HCT116 (cell line): ENCODE measurements around the gene SMYD3.

ENCODE experiments used
- CEBPB ChIP-seq: IDR thresholded peaks from 2 replicates; pipeline ENCODE4 v1.6.1; 2012; ENCODE audit warnings: low read depth
- EGR1 ChIP-seq: IDR thresholded peaks from 2 replicates; pipeline ENCODE4 v1.6.1; 2012; ENCODE audit warnings: low read depth
- EZH2phosphoT487 ChIP-seq: fragments of 200-600 bp; IDR thresholded peaks from 2 replicates; pipeline ENCODE4 v1.6.1; 2018; ENCODE audit warnings: antibody characterized with exemption, borderline replicate concordance
- JUND ChIP-seq: IDR thresholded peaks from 2 replicates; pipeline ENCODE4 v1.6.1; 2012
- POLR2A ChIP-seq: IDR thresholded peaks from 2 replicates; pipeline ENCODE4 v1.7.0; 2011; ENCODE audit warnings: borderline replicate concordance; ENCODE audit not compliant: insufficient read depth, insufficient read length; ENCODE audit errors: extremely low read depth
- POLR2AphosphoS5 ChIP-seq: IDR thresholded peaks from 2 replicates; pipeline ENCODE4 v1.6.1; 2011; ENCODE audit warnings: mild to moderate bottlenecking, low read depth, low read length, moderate library complexity
- SP1 ChIP-seq: IDR thresholded peaks from 2 replicates; pipeline ENCODE4 v1.6.1; 2012; ENCODE audit warnings: low read depth
- YY1 ChIP-seq: IDR thresholded peaks from 2 replicates; pipeline ENCODE4 v1.6.1; 2011; ENCODE audit warnings: low read length, low read depth, moderate library complexity, mild to moderate bottlenecking; ENCODE audit not compliant: insufficient replicate concordance; ENCODE audit errors: extremely low read depth
- ZFX ChIP-seq: fragments of 450-650 bp; IDR thresholded peaks from 2 replicates; pipeline ENCODE4 v1.6.1; 2017
- ZNF274 ChIP-seq: fragments of 200-500 bp; sonication (Bioruptor generic); IDR thresholded peaks from 2 replicates; pipeline ENCODE4 v1.6.1; 2014; ENCODE audit warnings: mild to moderate bottlenecking, low read depth, low read length, inconsistent platforms
- TF ChIP-seq, protein P1 (sequence below), 3 experiments: fragments of 200-600 bp in 1 of 3; sonication (generic) in 1 of 3; IDR thresholded peaks in 2 of 3; conservative IDR thresholded peaks in 1 of 3; 2 replicates each; pipeline ENCODE4 v1.5.1; 2012 to 2017; ENCODE audit warnings: low read depth in 2 of 3, low read length in 2 of 3, antibody characterized with exemption in 1 of 3, borderline replicate concordance in 1 of 3, control low read depth in 1 of 3, mild to moderate bottlenecking in 1 of 3, mixed read lengths in 1 of 3, mixed run types in 1 of 3, moderate library complexity in 1 of 3; ENCODE audit not compliant: insufficient read depth in 1 of 3
- TF ChIP-seq, protein P2 (sequence below): IDR thresholded peaks from 2 replicates; pipeline ENCODE4 v1.6.1; 2012

GRCh38 chr1:246113555-246114095 lies 393.5 kb downstream of the SMYD3 start:
- TF ChIP-seq, protein P1, sequence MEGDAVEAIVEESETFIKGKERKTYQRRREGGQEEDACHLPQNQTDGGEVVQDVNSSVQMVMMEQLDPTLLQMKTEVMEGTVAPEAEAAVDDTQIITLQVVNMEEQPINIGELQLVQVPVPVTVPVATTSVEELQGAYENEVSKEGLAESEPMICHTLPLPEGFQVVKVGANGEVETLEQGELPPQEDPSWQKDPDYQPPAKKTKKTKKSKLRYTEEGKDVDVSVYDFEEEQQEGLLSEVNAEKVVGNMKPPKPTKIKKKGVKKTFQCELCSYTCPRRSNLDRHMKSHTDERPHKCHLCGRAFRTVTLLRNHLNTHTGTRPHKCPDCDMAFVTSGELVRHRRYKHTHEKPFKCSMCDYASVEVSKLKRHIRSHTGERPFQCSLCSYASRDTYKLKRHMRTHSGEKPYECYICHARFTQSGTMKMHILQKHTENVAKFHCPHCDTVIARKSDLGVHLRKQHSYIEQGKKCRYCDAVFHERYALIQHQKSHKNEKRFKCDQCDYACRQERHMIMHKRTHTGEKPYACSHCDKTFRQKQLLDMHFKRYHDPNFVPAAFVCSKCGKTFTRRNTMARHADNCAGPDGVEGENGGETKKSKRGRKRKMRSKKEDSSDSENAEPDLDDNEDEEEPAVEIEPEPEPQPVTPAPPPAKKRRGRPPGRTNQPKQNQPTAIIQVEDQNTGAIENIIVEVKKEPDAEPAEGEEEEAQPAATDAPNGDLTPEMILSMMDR (IDR thresholded peaks at IDR 0.05 in 2 of 3, conservative IDR thresholded peaks at IDR 0.05 in 1 of 3; ENCODE audit: borderline replicate concordance in 1 of 3, insufficient read depth in 1 of 3, low read depth in 2 of 3, low read length in 2 of 3), result no peak
- TF ChIP-seq JUND (no peak), ZNF274 (no peak), YY1 (no peak), ZFX (no peak), POLR2AphosphoS5 (no peak), POLR2A (no peak), CEBPB (no peak), EGR1 (no peak), EZH2phosphoT487 (no peak), SP1 (no peak)
- TF ChIP-seq, protein P2, sequence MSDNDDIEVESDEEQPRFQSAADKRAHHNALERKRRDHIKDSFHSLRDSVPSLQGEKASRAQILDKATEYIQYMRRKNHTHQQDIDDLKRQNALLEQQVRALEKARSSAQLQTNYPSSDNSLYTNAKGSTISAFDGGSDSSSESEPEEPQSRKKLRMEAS, result no peak
